Measurements from ENCODE around the gene TCP11L2. TPM values are rescaled to one million over a fixed set of nuclear protein-coding genes. Genes with fewer than 3 reads are reported as not detected.

TCP11L2 gene
- total and polyA plus RNA-seq, 2 of the 4 experiments (the other 2 are of a cell fraction): 7.3 to 32.8 TPM

GRCh38 chr12:106255952-106256351 lies 46.6 kb upstream of the TCP11L2 start:
- H2BK15ac ChIP-seq (ENCODE audit: low read depth, low read length): no peak overlapping the region
- H3K4me3 ChIP-seq (ENCODE audit: insufficient read depth, low read depth, low read length): no peak overlapping the region
- H4K20me1 ChIP-seq (ENCODE audit: insufficient read depth, low read length): no peaks in the 10 kb centered on the region
- no peak overlapping the region for H3K14ac ChIP-seq (replicated peaks; ENCODE audit: low read depth, low read length)
- no peak overlapping the region for H2BK120ac ChIP-seq (ENCODE audit: low read depth, low read length)
- intact Hi-C loops (cut with micrococcal nuclease) (no loop called here), dilution Hi-C loops (cut with HindIII; ENCODE audit: low sequenced_read_pairs, unreplicated experiment) (no loop called here), in situ Hi-C loops (cut with MboI; ENCODE audit: low sequenced_read_pairs) (no loop called here)
- ChIA-PET CTCF (no interaction called here), POLR2A (ENCODE audit: unreplicated experiment) (no interaction called here)
- no peak overlapping the region for H3K27ac ChIP-seq (ENCODE audit: insufficient read depth, low read length)
- H2AFZ ChIP-seq (replicated peaks; ENCODE audit: low read length, poor library complexity): no peak overlapping the region
- H3K4me2 ChIP-seq (ENCODE audit: low read depth, low read length): no peak overlapping the region
- no peaks in the 10 kb centered on the region for H3K9me3 ChIP-seq (ENCODE audit: control insufficient read depth, insufficient read depth, low read length)
- no peak overlapping the region for H4K5ac ChIP-seq (ENCODE audit: low read depth, low read length)
- H3K79me1 ChIP-seq (ENCODE audit: low read depth in 1 of 2, low read length in 2 of 2): no peaks in the 10 kb centered on the region
- DNase-seq: no peak
- no peak overlapping the region for H3K56ac ChIP-seq (ENCODE audit: extremely low read depth, insufficient read depth, low read length)
- no peaks in the 10 kb centered on the region for H3K36me3 ChIP-seq (ENCODE audit: control insufficient read depth, insufficient read depth, low read length)
- no peak overlapping the region for H3K9ac ChIP-seq (ENCODE audit: low read depth, low read length)
- no CpG with 5 or more reads among the region's 5 CpGs for WGBS, 2 experiments (ENCODE audit: extremely low coverage in 2 of 2, insufficient read length in 1 of 2)
- no peak overlapping the region for H2BK20ac ChIP-seq (ENCODE audit: low read depth, low read length)
- H2BK5ac ChIP-seq (ENCODE audit: low read depth, low read length, poor library complexity, severe bottlenecking): no peak overlapping the region
- no peak overlapping the region for H4K8ac ChIP-seq (ENCODE audit: low read depth in 2 of 2, low read length in 2 of 2)
- no peak for ATAC-seq (ENCODE audit: low read depth)
- peaks cover 4% of the 10 kb centered on the region for H3K4me1 ChIP-seq (ENCODE audit: control insufficient read depth, insufficient read depth, low read length)
- H2AK9ac ChIP-seq (replicated peaks; ENCODE audit: low read depth, low read length, poor library complexity): no peak overlapping the region
- H3K9me1 ChIP-seq (ENCODE audit: insufficient read depth, low read length): 0 out of 2 replicates have a peak, but pooled peaks cover 8% of the 10 kb centered on the region
- H3K23ac ChIP-seq (ENCODE audit: low read depth, low read length): no peak overlapping the region
- H3K27me3 ChIP-seq (ENCODE audit: control insufficient read depth, insufficient read depth, low read length): no peaks in the 10 kb centered on the region
- no peak overlapping the region for H2AK5ac ChIP-seq (ENCODE audit: low read depth, low read length)
- no TSS peak for BruUV-seq (replicated peaks)
- H3K18ac ChIP-seq (ENCODE audit: low read depth, low read length): no peak overlapping the region
- TF ChIP-seq RFX5 (IDR thresholded peaks at IDR 0.05; ENCODE audit: low read depth, low read length): no peak
- TF ChIP-seq RAD21 (IDR thresholded peaks at IDR 0.05; ENCODE audit: low read length): no peak
- no peak for TF ChIP-seq MAZ (IDR thresholded peaks at IDR 0.05; ENCODE audit: borderline replicate concordance, low read depth, low read length)
- no peak for TF ChIP-seq MXI1 (IDR thresholded peaks at IDR 0.05; ENCODE audit: borderline replicate concordance, low read depth, low read length)
- TF ChIP-seq BHLHE40 (IDR thresholded peaks at IDR 0.05; ENCODE audit: low read depth, low read length): no peak
- no peak for TF ChIP-seq NFE2L2 (IDR thresholded peaks at IDR 0.05; ENCODE audit: low read depth, low read length)
- no peak for TF ChIP-seq CHD1 (IDR thresholded peaks at IDR 0.05; ENCODE audit: low read depth, low read length)
- TF ChIP-seq RCOR1 (IDR thresholded peaks at IDR 0.05; ENCODE audit: insufficient replicate concordance, low read length): no peak
- no peak for TF ChIP-seq USF2 (IDR thresholded peaks at IDR 0.05; ENCODE audit: low read depth, low read length)
- TF ChIP-seq, protein P1, sequence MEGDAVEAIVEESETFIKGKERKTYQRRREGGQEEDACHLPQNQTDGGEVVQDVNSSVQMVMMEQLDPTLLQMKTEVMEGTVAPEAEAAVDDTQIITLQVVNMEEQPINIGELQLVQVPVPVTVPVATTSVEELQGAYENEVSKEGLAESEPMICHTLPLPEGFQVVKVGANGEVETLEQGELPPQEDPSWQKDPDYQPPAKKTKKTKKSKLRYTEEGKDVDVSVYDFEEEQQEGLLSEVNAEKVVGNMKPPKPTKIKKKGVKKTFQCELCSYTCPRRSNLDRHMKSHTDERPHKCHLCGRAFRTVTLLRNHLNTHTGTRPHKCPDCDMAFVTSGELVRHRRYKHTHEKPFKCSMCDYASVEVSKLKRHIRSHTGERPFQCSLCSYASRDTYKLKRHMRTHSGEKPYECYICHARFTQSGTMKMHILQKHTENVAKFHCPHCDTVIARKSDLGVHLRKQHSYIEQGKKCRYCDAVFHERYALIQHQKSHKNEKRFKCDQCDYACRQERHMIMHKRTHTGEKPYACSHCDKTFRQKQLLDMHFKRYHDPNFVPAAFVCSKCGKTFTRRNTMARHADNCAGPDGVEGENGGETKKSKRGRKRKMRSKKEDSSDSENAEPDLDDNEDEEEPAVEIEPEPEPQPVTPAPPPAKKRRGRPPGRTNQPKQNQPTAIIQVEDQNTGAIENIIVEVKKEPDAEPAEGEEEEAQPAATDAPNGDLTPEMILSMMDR (conservative IDR thresholded peaks at IDR 0.05; ENCODE audit: low read depth, low read length): no peak
- TF ChIP-seq CEBPB (IDR thresholded peaks at IDR 0.05; ENCODE audit: low read depth, low read length): no peak
- no peak for TF ChIP-seq ELK1 (IDR thresholded peaks at IDR 0.05; ENCODE audit: borderline replicate concordance, low read depth, low read length)
- no peak for TF ChIP-seq SMC3 (IDR thresholded peaks at IDR 0.05; ENCODE audit: low read depth, low read length)
- no peak for TF ChIP-seq POLR2A (IDR thresholded peaks at IDR 0.05; ENCODE audit: low read depth, low read length)
- TF ChIP-seq FOS (IDR thresholded peaks at IDR 0.05; ENCODE audit: low read depth, low read length): no peak
- no peak for TF ChIP-seq MAFK (IDR thresholded peaks at IDR 0.05; ENCODE audit: low read depth, low read length)
- H3K4ac ChIP-seq (ENCODE audit: low read depth, low read length): no peak overlapping the region
- no peak overlapping the region for H4K91ac ChIP-seq (ENCODE audit: insufficient read depth, low read depth, low read length)

All from IMR-90 (cell line).